H9 (cell line): ENCODE data around the gene AKAP14. TPM values are rescaled to one million over a fixed set of nuclear protein-coding genes. Genes with fewer than 3 reads are reported as not detected.
"Not testable (repeated sequence)": the region's sequence is repeated elsewhere in the genome, so short reads cannot be mapped to it uniquely, and the experiment has no call there.

ENCODE experiments used
- DNase-seq: peaks from one replicate; pipeline ENCODE4 v3.0.0-alpha.2; 2017
- H2AFZ ChIP-seq: one replicate; pipeline ENCODE4 v1.6.1; 2013; ENCODE audit warnings: mild to moderate bottlenecking, low read length, control low read depth, moderate library complexity
- H2AK5ac ChIP-seq: 2 replicates; pipeline ENCODE4 v1.6.1; 2013; ENCODE audit warnings: low read length, control low read depth, mixed read lengths; ENCODE audit not compliant: insufficient read length
- H2BK120ac ChIP-seq: one replicate; pipeline ENCODE4 v1.6.1; 2013; ENCODE audit warnings: low read depth, mild to moderate bottlenecking, low read length, control low read depth, inconsistent platforms; ENCODE audit not compliant: poor library complexity, severe bottlenecking
- H2BK12ac ChIP-seq: 2 replicates; pipeline ENCODE4 v1.6.1; 2013; ENCODE audit warnings: low read length, control low read depth, mixed read lengths, low read depth; ENCODE audit not compliant: insufficient read length
- H2BK15ac ChIP-seq: 2 replicates; pipeline ENCODE4 v1.6.1; 2013; ENCODE audit warnings: low read depth, low read length, control low read depth
- H2BK20ac ChIP-seq: one replicate; pipeline ENCODE4 v1.6.1; 2013; ENCODE audit warnings: low read depth, mild to moderate bottlenecking, low read length, control low read depth, inconsistent platforms; ENCODE audit not compliant: poor library complexity, severe bottlenecking
- H2BK5ac ChIP-seq: 2 replicates; pipeline ENCODE4 v1.6.1; 2013; ENCODE audit warnings: low read length, control low read depth, mixed read lengths; ENCODE audit not compliant: insufficient read length
- H3K14ac ChIP-seq: 2 replicates; pipeline ENCODE4 v1.6.1; 2013; ENCODE audit warnings: low read length, control low read depth; ENCODE audit not compliant: insufficient read depth
- H3K18ac ChIP-seq: 2 replicates; pipeline ENCODE4 v1.6.1; 2013; ENCODE audit warnings: low read depth, mild to moderate bottlenecking, mixed read lengths, low read length, control low read depth; ENCODE audit not compliant: insufficient read length
- H3K23ac ChIP-seq: 2 replicates; pipeline ENCODE4 v1.6.1; 2013; ENCODE audit warnings: low read length, control low read depth, mixed read lengths, low read depth; ENCODE audit not compliant: insufficient read length
- H3K23me2 ChIP-seq: 2 replicates; pipeline ENCODE4 v1.6.1; 2013; ENCODE audit warnings: low read depth, mild to moderate bottlenecking, mixed read lengths, low read length, control low read depth; ENCODE audit not compliant: insufficient read length, poor library complexity, severe bottlenecking
- H3K27ac ChIP-seq: 2 replicates; pipeline ENCODE4 v1.5.1; 2013; ENCODE audit warnings: low read length, control low read depth, mixed read lengths, low read depth; ENCODE audit not compliant: insufficient read length
- H3K27me3 ChIP-seq: 2 replicates; pipeline ENCODE4 v1.6.1; 2013; ENCODE audit warnings: low read length, control low read depth, inconsistent platforms; ENCODE audit not compliant: insufficient read depth
- H3K4ac ChIP-seq: 2 replicates; pipeline ENCODE4 v1.6.1; 2013; ENCODE audit warnings: low read depth, mild to moderate bottlenecking, control low read depth, inconsistent platforms, low read length, moderate library complexity
- H3K4me1 ChIP-seq: 2 replicates; pipeline ENCODE4 v1.6.1; 2013; ENCODE audit warnings: low read length, control low read depth, inconsistent platforms; ENCODE audit not compliant: insufficient read depth
- H3K4me2 ChIP-seq: 2 replicates; pipeline ENCODE4 v1.6.1; 2013; ENCODE audit warnings: low read length, control low read depth, mixed read lengths; ENCODE audit not compliant: insufficient read length, insufficient read depth
- H3K56ac ChIP-seq: 2 replicates; pipeline ENCODE4 v1.6.1; 2013; ENCODE audit warnings: low read depth, mild to moderate bottlenecking, mixed read lengths, low read length, control low read depth; ENCODE audit not compliant: insufficient read length
- H3K79me1 ChIP-seq: 2 replicates; pipeline ENCODE4 v1.6.1; 2013; ENCODE audit warnings: low read depth, mild to moderate bottlenecking, moderate library complexity, low read length, control low read depth, inconsistent platforms; ENCODE audit not compliant: insufficient read depth, poor library complexity, severe bottlenecking
- H3K79me2 ChIP-seq: 2 replicates; pipeline ENCODE4 v1.6.1; 2013; ENCODE audit warnings: low read length, control low read depth, inconsistent platforms; ENCODE audit not compliant: insufficient read depth
- H3K9ac ChIP-seq: 2 replicates; pipeline ENCODE4 v1.6.1; 2013; ENCODE audit warnings: low read length, control low read depth, mixed read lengths; ENCODE audit not compliant: insufficient read length; ENCODE audit errors: extremely low read depth
- H3K9me3 ChIP-seq: one replicate; pipeline ENCODE4 v1.6.1; 2013; ENCODE audit warnings: low read depth, low read length, inconsistent platforms; ENCODE audit not compliant: control insufficient read depth
- H3T11ph ChIP-seq: one replicate; pipeline ENCODE4 v1.6.1; 2013; ENCODE audit warnings: mild to moderate bottlenecking, low read length, control low read depth, inconsistent platforms
- H4K20me1 ChIP-seq: one replicate; pipeline ENCODE4 v1.6.1; 2013; ENCODE audit not compliant: control insufficient read depth, insufficient read length, insufficient read depth
- H4K5ac ChIP-seq: 2 replicates; pipeline ENCODE4 v1.6.1; 2013; ENCODE audit warnings: low read depth, mild to moderate bottlenecking, mixed read lengths, low read length, control low read depth; ENCODE audit not compliant: insufficient read length
- H4K8ac ChIP-seq: replicated peaks from 2 replicates; pipeline ENCODE4 v1.6.1; 2013; ENCODE audit warnings: low read length, control low read depth, mixed read lengths, low read depth; ENCODE audit not compliant: insufficient read length
- H4K91ac ChIP-seq: 2 replicates; pipeline ENCODE4 v1.6.1; 2013; ENCODE audit warnings: low read depth, mild to moderate bottlenecking, moderate library complexity, mixed read lengths, low read length, control low read depth; ENCODE audit not compliant: insufficient read length
- H3K27ac Mint-ChIP-seq, 3 experiments: 2 replicates in 2 of 3; 3 replicates in 1 of 3; pipeline ENCODE4 v1.8.0; 2020 to 2021; ENCODE audit warnings: mixed read lengths in 3 of 3, mild to moderate bottlenecking in 1 of 3, moderate library complexity in 1 of 3
- H3K27me3 Mint-ChIP-seq: 2 replicates; pipeline ENCODE4 v1.8.0; 2021; ENCODE audit warnings: low read depth, mild to moderate bottlenecking, moderate library complexity, mixed read lengths
- H3K36me3 Mint-ChIP-seq, 3 experiments: 2 replicates in 2 of 3; 3 replicates in 1 of 3; pipeline ENCODE4 v1.8.0; 2020 to 2021; ENCODE audit warnings: low read depth in 3 of 3, mixed read lengths in 3 of 3; ENCODE audit not compliant: insufficient read depth in 1 of 3
- H3K4me1 Mint-ChIP-seq, 2 experiments: 2 replicates each; pipeline ENCODE4 v1.8.0; 2020; ENCODE audit warnings: mixed read lengths in 2 of 2
- H3K4me3 Mint-ChIP-seq, 2 experiments: 2 replicates in 1 of 2; 3 replicates in 1 of 2; pipeline ENCODE4 v1.8.0; 2020 to 2021; ENCODE audit warnings: mild to moderate bottlenecking in 2 of 2, mixed read lengths in 2 of 2, moderate library complexity in 1 of 2
- H3K9me3 Mint-ChIP-seq, 2 experiments: 2 replicates in 1 of 2; 3 replicates in 1 of 2; pipeline ENCODE4 v1.8.0; 2020; ENCODE audit warnings: mild to moderate bottlenecking in 2 of 2, mixed read lengths in 2 of 2, moderate library complexity in 1 of 2
- WGBS: extraction: QIAGEN DNeasy Blood & Tissue Kit; methylation state at CpG from one replicate; pipeline ENCODE4 v1.1.7; 2013; ENCODE audit warnings: missing lambda C conversion rate, low lambda C conversion rate, mixed read lengths; ENCODE audit not compliant: insufficient read length; ENCODE audit errors: extremely low coverage; 5-methylcytosine and 5-hydroxymethylcytosine counted together
- total RNA-seq: library from RNA; stranded (reverse); gene quantifications from 2 replicates; pipeline ENCODE4 v1.2.1, GENCODE V29; 2021
- TF ChIP-seq, protein P1 (sequence below): fragments of 200-600 bp; sonication (generic); conservative IDR thresholded peaks from 3 replicates; pipeline ENCODE4 v1.8.0; 2021; ENCODE audit warnings: antibody characterized with exemption, mild to moderate bottlenecking

AKAP14 gene
- total RNA-seq, 1 experiment from 2014 or later = not detected

DNA sequence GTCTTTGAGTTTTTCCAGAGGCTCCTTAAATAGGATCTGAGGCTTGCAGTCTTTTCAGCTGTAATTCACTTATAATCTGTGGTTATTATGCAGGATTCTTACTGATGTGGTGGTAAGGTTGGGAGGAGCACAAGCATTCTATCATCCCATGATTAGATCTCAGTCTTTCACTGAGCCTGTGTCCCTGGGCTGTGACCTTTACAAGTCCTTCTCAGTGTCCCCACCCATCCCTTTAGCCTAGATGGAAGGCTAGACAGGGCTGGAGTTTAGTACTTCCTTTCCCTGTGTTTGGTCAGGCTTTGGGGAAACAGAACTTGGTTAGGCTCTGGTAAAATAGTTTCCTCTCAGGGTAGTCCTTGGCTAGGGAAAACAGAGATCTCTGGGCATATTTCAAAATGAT lies 64.9 kb downstream of the AKAP14 start:
- Histone ChIP-seq H3K18ac (no peak overlapping the region), H3K27me3 (no peaks in the 10 kb centered on the region), H2AK5ac (no peak overlapping the region), H4K20me1 (no peaks in the 10 kb centered on the region), H3K14ac (no peak overlapping the region), H2AFZ (no peak overlapping the region), H4K8ac (no peak overlapping the region), H3K79me1 (no peaks in the 10 kb centered on the region), H3K56ac (no peak overlapping the region), H2BK5ac (no peak overlapping the region), H4K91ac (no peak overlapping the region), H3K4me2 (no peak overlapping the region), H3K4me1 (no peaks in the 10 kb centered on the region), H3K79me2 (no peaks in the 10 kb centered on the region), H4K5ac (no peak overlapping the region), H3T11ph (no peak overlapping the region), H3K23me2 (no peaks in the 10 kb centered on the region), H3K27ac (no peak overlapping the region), H3K9me3 (peaks cover 15% of the 10 kb centered on the region), H2BK12ac (no peak overlapping the region), H2BK15ac (no peak overlapping the region), H2BK20ac (no peak overlapping the region), H3K23ac (no peak overlapping the region), H3K4ac (no peak overlapping the region), H3K9ac (no peak overlapping the region), H2BK120ac (no peak overlapping the region)
- TF ChIP-seq, protein P1, sequence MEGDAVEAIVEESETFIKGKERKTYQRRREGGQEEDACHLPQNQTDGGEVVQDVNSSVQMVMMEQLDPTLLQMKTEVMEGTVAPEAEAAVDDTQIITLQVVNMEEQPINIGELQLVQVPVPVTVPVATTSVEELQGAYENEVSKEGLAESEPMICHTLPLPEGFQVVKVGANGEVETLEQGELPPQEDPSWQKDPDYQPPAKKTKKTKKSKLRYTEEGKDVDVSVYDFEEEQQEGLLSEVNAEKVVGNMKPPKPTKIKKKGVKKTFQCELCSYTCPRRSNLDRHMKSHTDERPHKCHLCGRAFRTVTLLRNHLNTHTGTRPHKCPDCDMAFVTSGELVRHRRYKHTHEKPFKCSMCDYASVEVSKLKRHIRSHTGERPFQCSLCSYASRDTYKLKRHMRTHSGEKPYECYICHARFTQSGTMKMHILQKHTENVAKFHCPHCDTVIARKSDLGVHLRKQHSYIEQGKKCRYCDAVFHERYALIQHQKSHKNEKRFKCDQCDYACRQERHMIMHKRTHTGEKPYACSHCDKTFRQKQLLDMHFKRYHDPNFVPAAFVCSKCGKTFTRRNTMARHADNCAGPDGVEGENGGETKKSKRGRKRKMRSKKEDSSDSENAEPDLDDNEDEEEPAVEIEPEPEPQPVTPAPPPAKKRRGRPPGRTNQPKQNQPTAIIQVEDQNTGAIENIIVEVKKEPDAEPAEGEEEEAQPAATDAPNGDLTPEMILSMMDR = no peak
- Mint-ChIP-seq H3K36me3 (peaks cover 0 to 7% (median 3%) of the 10 kb centered on the region in 3 experiments; a peak in 4 of 7 replicates), H3K4me3 (no peak overlapping the region), H3K9me3 (peaks cover 74 to 84% of the 10 kb centered on the region in 2 experiments), H3K27me3 (peaks cover 14% of the 10 kb centered on the region), H3K4me1 (no peaks in the 10 kb centered on the region), H3K27ac (no peak overlapping the region)
- no peak for DNase-seq

DNA sequence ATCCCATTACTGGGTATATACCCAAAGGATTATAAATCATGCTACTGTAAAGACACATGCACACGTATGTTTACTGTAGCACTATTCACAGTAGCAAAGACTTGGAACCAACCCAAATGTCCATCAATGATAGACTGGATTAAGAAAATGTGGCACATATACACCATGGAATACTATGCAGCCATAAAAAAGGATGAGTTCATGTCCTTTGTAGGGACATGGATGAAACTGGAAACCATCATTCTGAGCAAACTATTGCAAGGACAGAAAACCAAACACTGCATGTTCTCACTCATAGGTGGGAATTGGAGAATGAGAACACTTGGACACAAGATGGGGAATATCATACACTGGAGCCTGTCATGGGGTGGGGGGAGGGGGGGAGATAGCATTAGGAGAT lies 71.1 kb downstream of the AKAP14 start:
- H2AFZ ChIP-seq, H2BK120ac ChIP-seq, H3K79me2 ChIP-seq, DNase-seq, H4K20me1 ChIP-seq, H3K36me3 Mint-ChIP-seq, H2BK5ac ChIP-seq, H3K23me2 ChIP-seq, H2BK20ac ChIP-seq, H2BK15ac ChIP-seq, H3K9me3 ChIP-seq, H4K5ac ChIP-seq, H3K27ac Mint-ChIP-seq, H4K8ac ChIP-seq, H3K23ac ChIP-seq, H3K79me1 ChIP-seq, H3K18ac ChIP-seq, H3K4me2 ChIP-seq, H3T11ph ChIP-seq, H3K27me3 ChIP-seq, H3K4me3 Mint-ChIP-seq, H3K4me1 ChIP-seq, H4K91ac ChIP-seq, H3K4me1 Mint-ChIP-seq, H2BK12ac ChIP-seq, H2AK5ac ChIP-seq, H3K4ac ChIP-seq, H3K9ac ChIP-seq, H3K56ac ChIP-seq, H3K14ac ChIP-seq, H3K27ac ChIP-seq: not testable (repeated sequence)
- Mint-ChIP-seq H3K27me3 (peaks cover 17% of the 10 kb centered on the region), H3K9me3 (peaks cover 47 to 59% of the 10 kb centered on the region in 2 experiments)
- no CpG with 5 or more reads among the region's 1 CpG for WGBS
